Measurements from ENCODE around the gene DLL3. TPM values are rescaled to one million over a fixed set of nuclear protein-coding genes. Genes with fewer than 3 reads are reported as not detected.

The DLL3 gene
- total and polyA plus RNA-seq, 9 of the 15 experiments (the other 6 are each of a cell fraction or from before 2014, with no cell fraction given), result 0.80 to 6.3 (median 1.2) TPM

DNA sequence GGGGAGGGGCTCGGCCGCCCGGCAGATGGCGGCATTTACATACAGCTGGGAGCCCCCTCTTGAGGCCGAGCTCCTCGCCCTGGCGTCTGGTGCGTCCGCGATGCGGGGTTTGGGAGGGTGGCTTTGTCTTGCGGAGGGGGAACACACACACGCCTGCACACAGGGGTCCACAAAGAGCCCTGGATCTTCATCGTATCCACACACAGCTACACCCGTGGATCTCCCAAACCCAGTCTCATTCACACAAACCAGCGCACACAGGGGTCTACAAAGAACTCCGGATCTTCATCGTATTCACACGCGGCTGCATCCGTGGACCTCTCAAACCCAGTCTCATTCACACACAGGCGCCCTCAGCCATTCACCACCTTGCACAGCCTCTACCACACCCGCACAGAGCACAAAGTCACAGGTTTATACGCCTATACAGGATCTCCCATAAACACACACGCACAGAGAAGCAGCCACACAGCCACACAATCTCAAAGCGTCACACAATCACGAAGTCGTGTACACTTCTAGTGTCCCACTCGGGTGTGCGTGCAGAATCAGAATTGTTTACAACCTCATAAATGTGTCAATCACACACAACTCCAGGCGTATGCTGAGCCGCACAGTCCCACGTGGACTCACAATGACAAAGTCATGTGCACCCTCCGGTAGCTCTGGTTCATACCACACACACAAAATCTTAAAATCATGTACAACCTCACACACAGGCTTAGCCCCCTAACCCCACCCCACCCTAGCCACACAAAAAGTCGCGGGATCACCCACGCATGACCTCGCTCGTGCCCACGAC lies 550 bp upstream of the DLL3 start (continued):
- TF ChIP-seq, protein P1, sequence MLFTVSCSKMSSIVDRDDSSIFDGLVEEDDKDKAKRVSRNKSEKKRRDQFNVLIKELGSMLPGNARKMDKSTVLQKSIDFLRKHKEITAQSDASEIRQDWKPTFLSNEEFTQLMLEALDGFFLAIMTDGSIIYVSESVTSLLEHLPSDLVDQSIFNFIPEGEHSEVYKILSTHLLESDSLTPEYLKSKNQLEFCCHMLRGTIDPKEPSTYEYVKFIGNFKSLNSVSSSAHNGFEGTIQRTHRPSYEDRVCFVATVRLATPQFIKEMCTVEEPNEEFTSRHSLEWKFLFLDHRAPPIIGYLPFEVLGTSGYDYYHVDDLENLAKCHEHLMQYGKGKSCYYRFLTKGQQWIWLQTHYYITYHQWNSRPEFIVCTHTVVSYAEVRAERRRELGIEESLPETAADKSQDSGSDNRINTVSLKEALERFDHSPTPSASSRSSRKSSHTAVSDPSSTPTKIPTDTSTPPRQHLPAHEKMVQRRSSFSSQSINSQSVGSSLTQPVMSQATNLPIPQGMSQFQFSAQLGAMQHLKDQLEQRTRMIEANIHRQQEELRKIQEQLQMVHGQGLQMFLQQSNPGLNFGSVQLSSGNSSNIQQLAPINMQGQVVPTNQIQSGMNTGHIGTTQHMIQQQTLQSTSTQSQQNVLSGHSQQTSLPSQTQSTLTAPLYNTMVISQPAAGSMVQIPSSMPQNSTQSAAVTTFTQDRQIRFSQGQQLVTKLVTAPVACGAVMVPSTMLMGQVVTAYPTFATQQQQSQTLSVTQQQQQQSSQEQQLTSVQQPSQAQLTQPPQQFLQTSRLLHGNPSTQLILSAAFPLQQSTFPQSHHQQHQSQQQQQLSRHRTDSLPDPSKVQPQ (CRISPR knock-in tag; IDR thresholded peaks at IDR 0.05; ENCODE audit: borderline replicate concordance), result no peak
- TF ChIP-seq MCM7 (IDR thresholded peaks at IDR 0.05) (no peak), ZNF3 (CRISPR knock-in tag; IDR thresholded peaks at IDR 0.05) (no peak), ZZZ3 (IDR thresholded peaks at IDR 0.05) (no peak), TEAD4 (IDR thresholded peaks at IDR 0.05; ENCODE audit: low read length) (peak; percentile 17; the same call in 1 of the 2 replicates), TEAD4 (CRISPR knock-in tag; IDR thresholded peaks at IDR 0.05; ENCODE audit: borderline replicate concordance) (no peak), PCBP1 (IDR thresholded peaks at IDR 0.05; ENCODE audit: low read depth, low read length, poor library complexity, severe bottlenecking) (no peak), U2AF1 (optimal IDR thresholded peaks at IDR 0.05; ENCODE audit: low read depth, low read length) (no peak), ZBED1 (IDR thresholded peaks at IDR 0.05) (no peak), ARID2 (IDR thresholded peaks at IDR 0.05) (peak; percentile 41; the same call in 1 of the 2 replicates), MYC (IDR thresholded peaks at IDR 0.05; ENCODE audit: low read depth, low read length) (peak; percentile 57), MYC (CRISPR knock-in tag; IDR thresholded peaks at IDR 0.05; ENCODE audit: borderline replicate concordance, low read depth) (no peak), ZNF140 (CRISPR knock-in tag; IDR thresholded peaks at IDR 0.05) (no peak), SMAD2 (IDR thresholded peaks at IDR 0.05; ENCODE audit: low read depth, low read length) (no peak), GABPB2 (CRISPR knock-in tag; conservative IDR thresholded peaks at IDR 0.05) (no peak), CHD2 (IDR thresholded peaks at IDR 0.05; ENCODE audit: low read depth, low read length) (peak; percentile 46; the same call in 1 of the 2 replicates)
- TF ChIP-seq, protein P2, sequence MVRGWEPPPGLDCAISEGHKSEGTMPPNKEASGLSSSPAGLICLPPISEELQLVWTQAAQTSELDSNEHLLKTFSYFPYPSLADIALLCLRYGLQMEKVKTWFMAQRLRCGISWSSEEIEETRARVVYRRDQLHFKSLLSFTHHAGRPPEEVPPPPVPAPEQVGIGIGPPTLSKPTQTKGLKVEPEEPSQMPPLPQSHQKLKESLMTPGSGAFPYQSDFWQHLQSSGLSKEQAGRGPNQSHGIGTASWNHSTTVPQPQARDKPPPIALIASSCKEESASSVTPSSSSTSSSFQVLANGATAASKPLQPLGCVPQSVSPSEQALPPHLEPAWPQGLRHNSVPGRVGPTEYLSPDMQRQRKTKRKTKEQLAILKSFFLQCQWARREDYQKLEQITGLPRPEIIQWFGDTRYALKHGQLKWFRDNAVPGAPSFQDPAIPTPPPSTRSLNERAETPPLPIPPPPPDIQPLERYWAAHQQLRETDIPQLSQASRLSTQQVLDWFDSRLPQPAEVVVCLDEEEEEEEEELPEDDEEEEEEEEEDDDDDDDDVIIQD (CRISPR knock-in tag; IDR thresholded peaks at IDR 0.05), result no peak
- TF ChIP-seq, protein P3, sequence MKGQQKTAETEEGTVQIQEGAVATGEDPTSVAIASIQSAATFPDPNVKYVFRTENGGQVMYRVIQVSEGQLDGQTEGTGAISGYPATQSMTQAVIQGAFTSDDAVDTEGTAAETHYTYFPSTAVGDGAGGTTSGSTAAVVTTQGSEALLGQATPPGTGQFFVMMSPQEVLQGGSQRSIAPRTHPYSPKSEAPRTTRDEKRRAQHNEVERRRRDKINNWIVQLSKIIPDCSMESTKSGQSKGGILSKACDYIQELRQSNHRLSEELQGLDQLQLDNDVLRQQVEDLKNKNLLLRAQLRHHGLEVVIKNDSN (CRISPR knock-in tag; IDR thresholded peaks at IDR 0.05), result peak; percentile 61

Data from K562 (cell line).